ENCODE measurements around the gene ABCC10. TPM values are rescaled to one million over a fixed set of nuclear protein-coding genes. Genes with fewer than 3 reads are reported as not detected.

The ABCC10 gene
- total RNA-seq, 1 donor from 2014 or later = 45.6 TPM

GRCh38 chr6:43488667-43489276 is 61.4 kb downstream of the ABCC10 start:
- Mint-ChIP-seq H3K9me3 (no peaks in the 10 kb centered on the region), H3K4me3 (ENCODE audit: low read depth) (no peak overlapping the region), H3K27ac (no peak overlapping the region), H3K27me3 (ENCODE audit: low read depth) (no peaks in the 10 kb centered on the region), H3K4me1 (ENCODE audit: low read depth) (peaks cover 6% of the 10 kb centered on the region), H3K36me3 (ENCODE audit: low read depth) (peaks cover 4% of the 10 kb centered on the region)
- DNase-seq (ENCODE audit: low spot score) = no peak
- intact Hi-C loops (cut with micrococcal nuclease) = no loop called here

- Mint-ChIP-seq H3K4me1 (ENCODE audit: low read depth) (peaks cover 6% of the 10 kb centered on the region), H3K27me3 (ENCODE audit: low read depth) (no peaks in the 10 kb centered on the region), H3K36me3 (ENCODE audit: low read depth) (peaks cover 4% of the 10 kb centered on the region), H3K27ac (no peak overlapping the region), H3K4me3 (ENCODE audit: low read depth) (no peak overlapping the region), H3K9me3 (no peaks in the 10 kb centered on the region)
- intact Hi-C loops (cut with micrococcal nuclease) = no loop called here
- DNase-seq (ENCODE audit: low spot score) = no peak
Measured at GRCh38 chr6:43489277-43490072, 62.1 kb downstream of the ABCC10 start.

- intact Hi-C loops (cut with micrococcal nuclease) = no loop called here
- DNase-seq (ENCODE audit: low spot score) = no peak
- peaks cover 11% of the 10 kb centered on the region for H3K4me1 Mint-ChIP-seq (ENCODE audit: low read depth)
- H3K4me3 Mint-ChIP-seq (ENCODE audit: low read depth) = no peak overlapping the region
- H3K9me3 Mint-ChIP-seq = no peaks in the 10 kb centered on the region
- no peaks in the 10 kb centered on the region for H3K27me3 Mint-ChIP-seq (ENCODE audit: low read depth)
- H3K36me3 Mint-ChIP-seq (ENCODE audit: low read depth) = peaks cover 4% of the 10 kb centered on the region
- no peak overlapping the region for H3K27ac Mint-ChIP-seq
Measured at GRCh38 chr6:43490523-43490939, 63.2 kb downstream of the ABCC10 start.

GRCh38 chr6:43491750-43492661 is 64.7 kb downstream of the ABCC10 start:
- Mint-ChIP-seq H3K9me3 (no peaks in the 10 kb centered on the region), H3K36me3 (ENCODE audit: low read depth) (peaks cover 4% of the 10 kb centered on the region), H3K4me1 (ENCODE audit: low read depth) (peaks cover 11% of the 10 kb centered on the region), H3K4me3 (ENCODE audit: low read depth) (no peak overlapping the region), H3K27ac (no peak overlapping the region), H3K27me3 (ENCODE audit: low read depth) (no peaks in the 10 kb centered on the region)
- DNase-seq (ENCODE audit: low spot score) = no peak
- intact Hi-C loops (cut with micrococcal nuclease) = no loop called here

- Mint-ChIP-seq H3K27me3 (ENCODE audit: low read depth) (no peaks in the 10 kb centered on the region), H3K27ac (no peak overlapping the region), H3K36me3 (ENCODE audit: low read depth) (peaks cover 4% of the 10 kb centered on the region), H3K4me3 (ENCODE audit: low read depth) (no peak overlapping the region), H3K4me1 (ENCODE audit: low read depth) (peaks cover 11% of the 10 kb centered on the region), H3K9me3 (no peaks in the 10 kb centered on the region)
- intact Hi-C loops (cut with micrococcal nuclease) = no loop called here
- DNase-seq (ENCODE audit: low spot score) = no peak
Measured at GRCh38 chr6:43492673-43493072, 65.3 kb downstream of the ABCC10 start.

GRCh38 chr6:43493230-43493629 is 65.9 kb downstream of the ABCC10 start:
- H3K4me1 Mint-ChIP-seq (ENCODE audit: low read depth) = peaks cover 11% of the 10 kb centered on the region
- no peak overlapping the region for H3K4me3 Mint-ChIP-seq (ENCODE audit: low read depth)
- H3K9me3 Mint-ChIP-seq = no peaks in the 10 kb centered on the region
- no peak overlapping the region for H3K27ac Mint-ChIP-seq
- no peaks in the 10 kb centered on the region for H3K27me3 Mint-ChIP-seq (ENCODE audit: low read depth)
- DNase-seq (ENCODE audit: low spot score) = no peak
- H3K36me3 Mint-ChIP-seq (ENCODE audit: low read depth) = peaks cover 6% of the 10 kb centered on the region
- intact Hi-C loops (cut with micrococcal nuclease) = no loop called here

- H3K4me3 Mint-ChIP-seq (ENCODE audit: low read depth) = no peak overlapping the region
- H3K27me3 Mint-ChIP-seq (ENCODE audit: low read depth) = no peaks in the 10 kb centered on the region
- H3K4me1 Mint-ChIP-seq (ENCODE audit: low read depth) = peaks cover 11% of the 10 kb centered on the region
- H3K36me3 Mint-ChIP-seq (ENCODE audit: low read depth) = peaks cover 11% of the 10 kb centered on the region
- no peaks in the 10 kb centered on the region for H3K9me3 Mint-ChIP-seq
- H3K27ac Mint-ChIP-seq = no peak overlapping the region
- intact Hi-C loops (cut with micrococcal nuclease) = no loop called here
- DNase-seq (ENCODE audit: low spot score) = no peak
Measured at GRCh38 chr6:43493833-43494232, 66.5 kb downstream of the ABCC10 start.

- intact Hi-C loops (cut with micrococcal nuclease) = no loop called here
- H3K27me3 Mint-ChIP-seq (ENCODE audit: low read depth) = no peaks in the 10 kb centered on the region
- no peak overlapping the region for H3K4me3 Mint-ChIP-seq (ENCODE audit: low read depth)
- no peak overlapping the region for H3K27ac Mint-ChIP-seq
- H3K9me3 Mint-ChIP-seq = no peaks in the 10 kb centered on the region
- no peak for DNase-seq (ENCODE audit: low spot score)
- peaks cover 11% of the 10 kb centered on the region for H3K4me1 Mint-ChIP-seq (ENCODE audit: low read depth)
- H3K36me3 Mint-ChIP-seq (ENCODE audit: low read depth) = peaks cover 11% of the 10 kb centered on the region
Measured at GRCh38 chr6:43494321-43494720, 67.0 kb downstream of the ABCC10 start.

GRCh38 chr6:43494766-43495165 is 67.4 kb downstream of the ABCC10 start:
- Mint-ChIP-seq H3K27ac (no peak overlapping the region), H3K9me3 (no peaks in the 10 kb centered on the region), H3K4me3 (ENCODE audit: low read depth) (no peak overlapping the region), H3K27me3 (ENCODE audit: low read depth) (no peaks in the 10 kb centered on the region), H3K36me3 (ENCODE audit: low read depth) (peaks cover 14% of the 10 kb centered on the region), H3K4me1 (ENCODE audit: low read depth) (peaks cover 11% of the 10 kb centered on the region)
- no peak for DNase-seq (ENCODE audit: low spot score)
- intact Hi-C loops (cut with micrococcal nuclease) = no loop called here

- DNase-seq (ENCODE audit: low spot score) = no peak
- Mint-ChIP-seq H3K4me1 (ENCODE audit: low read depth) (peaks cover 7% of the 10 kb centered on the region), H3K4me3 (ENCODE audit: low read depth) (no peak overlapping the region), H3K36me3 (ENCODE audit: low read depth) (peaks cover 14% of the 10 kb centered on the region), H3K9me3 (no peaks in the 10 kb centered on the region), H3K27ac (peak overlapping the region; percentile 13), H3K27me3 (ENCODE audit: low read depth) (no peaks in the 10 kb centered on the region)
- intact Hi-C loops (cut with micrococcal nuclease) = no loop called here
Measured at GRCh38 chr6:43495409-43495941, 68.1 kb downstream of the ABCC10 start.

- Mint-ChIP-seq H3K27ac (no peak overlapping the region), H3K9me3 (no peaks in the 10 kb centered on the region), H3K4me1 (ENCODE audit: low read depth) (peaks cover 7% of the 10 kb centered on the region), H3K4me3 (ENCODE audit: low read depth) (no peak overlapping the region), H3K27me3 (ENCODE audit: low read depth) (no peaks in the 10 kb centered on the region), H3K36me3 (ENCODE audit: low read depth) (peaks cover 25% of the 10 kb centered on the region)
- intact Hi-C loops (cut with micrococcal nuclease) = no loop called here
- no peak for DNase-seq (ENCODE audit: low spot score)
Measured at GRCh38 chr6:43496370-43497128, 69.2 kb downstream of the ABCC10 start.

GRCh38 chr6:43497129-43497396 is 69.7 kb downstream of the ABCC10 start:
- H3K27ac Mint-ChIP-seq = no peak overlapping the region
- intact Hi-C loops (cut with micrococcal nuclease) = no loop called here
- peaks cover 7% of the 10 kb centered on the region for H3K4me1 Mint-ChIP-seq (ENCODE audit: low read depth)
- no peak for DNase-seq (ENCODE audit: low spot score)
- no peaks in the 10 kb centered on the region for H3K9me3 Mint-ChIP-seq
- H3K4me3 Mint-ChIP-seq (ENCODE audit: low read depth) = no peak overlapping the region
- no peaks in the 10 kb centered on the region for H3K27me3 Mint-ChIP-seq (ENCODE audit: low read depth)
- peaks cover 30% of the 10 kb centered on the region for H3K36me3 Mint-ChIP-seq (ENCODE audit: low read depth)

Measured in activated T-helper 2 cell treated with anti-CD3 and anti-CD28 coated beads, Interferon-gamma antibody, Interleukin-2, Interleukin-4, amounts not matched to agents 10 μg/mL and 5 μg/mL and 100 μg/mL, durations not matched to agents 14 hours and 24 hours and 36 hours (primary cell).